Osteoblast (primary cell): ENCODE results near the gene MTARC2. TPM values are rescaled to one million over a fixed set of nuclear protein-coding genes. Genes with fewer than 3 reads are reported as not detected.

Source experiments
- DNase-seq: peaks from one replicate; pipeline ENCODE4 v3.0.0; 2011; ENCODE audit warnings: low spot score, mixed read lengths; ENCODE audit not compliant: insufficient read length; ENCODE audit errors: missing footprints
- H2AFZ ChIP-seq: 2 replicates; pipeline ENCODE4 v1.6.0; 2011; ENCODE audit warnings: mild to moderate bottlenecking, low read length
- H3K27ac ChIP-seq: 2 replicates; pipeline ENCODE4 v1.5.1; 2011; ENCODE audit warnings: mild to moderate bottlenecking, low read depth, low read length, moderate library complexity
- H3K27me3 ChIP-seq: 2 replicates; pipeline ENCODE4 v1.6.0; 2012; ENCODE audit warnings: mild to moderate bottlenecking, control low read depth, inconsistent platforms, low read length, moderate library complexity; ENCODE audit not compliant: insufficient read depth
- H3K36me3 ChIP-seq: 2 replicates; pipeline ENCODE4 v1.5.1; 2011; ENCODE audit warnings: mild to moderate bottlenecking, low read length, control low read depth, moderate library complexity; ENCODE audit not compliant: insufficient read depth
- H3K4me1 ChIP-seq: 2 replicates; pipeline ENCODE4 v1.5.1; 2011; ENCODE audit warnings: mild to moderate bottlenecking, low read length, control low read depth, moderate library complexity; ENCODE audit not compliant: insufficient read depth
- H3K4me2 ChIP-seq: 2 replicates; pipeline ENCODE4 v1.6.0; 2011; ENCODE audit warnings: mild to moderate bottlenecking, low read length; ENCODE audit not compliant: insufficient read depth
- H3K4me3 ChIP-seq: fragments of 200-600 bp; sonication (generic); 3 replicates; pipeline ENCODE4 v1.5.1; 2012; ENCODE audit warnings: mild to moderate bottlenecking, low read length, inconsistent platforms; ENCODE audit not compliant: insufficient read depth
- H3K79me2 ChIP-seq: 2 replicates; pipeline ENCODE4 v1.6.0; 2012; ENCODE audit warnings: mild to moderate bottlenecking, low read length, control low read depth, inconsistent platforms; ENCODE audit not compliant: insufficient read depth
- H3K9me3 ChIP-seq: 2 replicates; pipeline ENCODE4 v1.5.1; 2011; ENCODE audit warnings: low read depth, low read length, control low read depth
- H4K20me1 ChIP-seq: 2 replicates; pipeline ENCODE4 v1.6.0; 2012; ENCODE audit warnings: mild to moderate bottlenecking, low read length, control low read depth; ENCODE audit not compliant: insufficient read depth
- total RNA-seq: library from RNA; depleted of rRNA; stranded (reverse); fragments of >200 nt; gene quantifications from 2 replicates; pipeline ENCODE4 v1.2.3, GENCODE V29; 2012
- TF ChIP-seq, protein P1 (sequence below): IDR thresholded peaks from 2 replicates; pipeline ENCODE4 v1.5.1; 2011; ENCODE audit warnings: mild to moderate bottlenecking, low read depth, low read length, moderate library complexity; ENCODE audit errors: extremely low read depth

The MTARC2 gene
- total RNA-seq, 1 donor = 9.4 TPM

DNA sequence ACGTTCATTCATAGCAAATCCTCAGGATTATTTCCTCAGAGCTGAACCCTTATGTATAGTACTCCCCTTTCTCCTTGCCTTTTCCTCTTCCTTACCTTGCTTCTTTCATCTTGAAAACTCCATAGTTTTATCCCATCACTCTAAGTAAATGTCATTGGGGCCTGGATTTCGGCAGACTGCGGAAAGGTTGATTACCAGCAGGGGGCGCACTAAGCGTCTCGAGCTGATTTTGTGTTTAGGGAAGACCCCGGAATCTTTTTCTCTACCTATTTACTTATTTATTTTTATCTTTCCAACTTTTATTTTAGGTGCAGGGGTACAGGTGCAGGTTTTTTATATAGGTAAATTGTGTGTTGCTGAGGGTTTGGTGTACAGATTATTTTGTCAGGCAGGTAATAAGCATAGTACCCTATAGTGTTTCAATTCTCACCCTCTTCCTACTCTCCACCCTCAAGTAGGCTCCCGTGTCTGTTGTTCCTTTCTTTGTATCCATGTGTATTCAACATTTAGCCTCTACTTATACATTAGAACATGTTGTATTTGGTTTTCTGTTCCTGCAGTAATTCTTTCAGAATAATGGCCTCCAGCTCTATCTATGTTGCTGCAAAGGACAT lies 27.2 kb downstream of the MTARC2 start:
- Histone ChIP-seq H3K4me2 (no peak overlapping the region), H2AFZ (no peak overlapping the region), H4K20me1 (no peaks in the 10 kb centered on the region), H3K4me3 (no peak overlapping the region), H3K27me3 (no peaks in the 10 kb centered on the region), H3K9me3 (no peaks in the 10 kb centered on the region), H3K4me1 (no peaks in the 10 kb centered on the region), H3K27ac (no peak overlapping the region), H3K79me2 (no peaks in the 10 kb centered on the region), H3K36me3 (no peaks in the 10 kb centered on the region)
- TF ChIP-seq, protein P1, sequence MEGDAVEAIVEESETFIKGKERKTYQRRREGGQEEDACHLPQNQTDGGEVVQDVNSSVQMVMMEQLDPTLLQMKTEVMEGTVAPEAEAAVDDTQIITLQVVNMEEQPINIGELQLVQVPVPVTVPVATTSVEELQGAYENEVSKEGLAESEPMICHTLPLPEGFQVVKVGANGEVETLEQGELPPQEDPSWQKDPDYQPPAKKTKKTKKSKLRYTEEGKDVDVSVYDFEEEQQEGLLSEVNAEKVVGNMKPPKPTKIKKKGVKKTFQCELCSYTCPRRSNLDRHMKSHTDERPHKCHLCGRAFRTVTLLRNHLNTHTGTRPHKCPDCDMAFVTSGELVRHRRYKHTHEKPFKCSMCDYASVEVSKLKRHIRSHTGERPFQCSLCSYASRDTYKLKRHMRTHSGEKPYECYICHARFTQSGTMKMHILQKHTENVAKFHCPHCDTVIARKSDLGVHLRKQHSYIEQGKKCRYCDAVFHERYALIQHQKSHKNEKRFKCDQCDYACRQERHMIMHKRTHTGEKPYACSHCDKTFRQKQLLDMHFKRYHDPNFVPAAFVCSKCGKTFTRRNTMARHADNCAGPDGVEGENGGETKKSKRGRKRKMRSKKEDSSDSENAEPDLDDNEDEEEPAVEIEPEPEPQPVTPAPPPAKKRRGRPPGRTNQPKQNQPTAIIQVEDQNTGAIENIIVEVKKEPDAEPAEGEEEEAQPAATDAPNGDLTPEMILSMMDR = peak; percentile 93
- DNase-seq = no peak

DNA sequence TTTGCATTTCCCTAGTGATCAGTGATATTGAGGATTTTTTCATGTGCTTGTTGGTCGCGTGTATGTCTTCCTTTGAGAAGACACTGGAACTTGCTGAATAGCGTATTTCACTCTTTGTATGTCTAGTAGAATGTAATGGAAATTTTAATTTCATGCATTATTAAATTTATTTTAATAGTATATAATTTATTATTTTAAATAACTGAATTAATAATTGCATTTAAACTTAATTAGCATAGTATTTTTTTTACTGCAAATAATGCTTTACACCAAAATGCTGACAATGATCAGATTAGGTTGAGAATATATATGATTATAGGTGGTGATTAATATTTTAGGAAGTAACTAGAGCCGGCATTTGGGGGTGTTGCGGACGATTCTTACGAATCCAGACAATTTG lies 28.1 kb downstream of the MTARC2 start:
- no peaks in the 10 kb centered on the region for H3K9me3 ChIP-seq

DNA sequence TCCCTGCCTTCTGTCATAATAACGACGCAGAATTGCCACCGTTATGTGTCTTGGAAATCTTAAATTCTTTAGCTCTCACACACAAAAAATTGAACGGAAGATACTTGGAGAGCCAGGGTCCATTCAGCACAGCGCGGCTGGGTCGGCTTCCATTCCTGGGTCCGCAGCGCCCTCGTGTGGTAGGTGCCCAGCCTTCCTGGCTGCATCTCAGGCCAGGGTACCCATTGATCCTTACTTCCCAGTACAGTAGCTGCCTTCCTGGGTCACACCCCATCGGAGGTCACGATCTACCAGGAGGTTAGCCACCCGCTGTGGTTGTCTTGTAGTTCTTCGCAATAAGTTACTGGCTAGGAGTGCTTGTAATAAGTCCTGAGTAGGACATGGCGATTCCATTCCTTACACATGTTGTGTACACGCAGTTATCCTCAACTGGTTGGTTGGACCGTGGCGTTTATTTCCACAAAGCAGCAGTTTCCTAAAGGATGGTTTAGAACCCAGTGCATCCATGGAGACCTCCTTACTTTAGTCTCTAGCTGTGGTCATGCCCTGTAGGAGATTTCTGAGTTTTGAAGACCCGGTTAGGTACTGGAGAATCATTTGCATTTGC lies 28.7 kb downstream of the MTARC2 start:
- Histone ChIP-seq H3K27me3 (no peaks in the 10 kb centered on the region), H3K9me3 (no peaks in the 10 kb centered on the region), H3K36me3 (no peaks in the 10 kb centered on the region), H3K4me1 (no peaks in the 10 kb centered on the region), H4K20me1 (no peaks in the 10 kb centered on the region), H3K27ac (no peak overlapping the region), H3K4me2 (no peak overlapping the region), H3K4me3 (no peak overlapping the region), H2AFZ (no peak overlapping the region), H3K79me2 (no peaks in the 10 kb centered on the region)
- peak; percentile 88 for DNase-seq
- TF ChIP-seq, protein P1 = peak; percentile 96

More for the DNA sequence above, 28.1 kb downstream of the MTARC2 start:
- Histone ChIP-seq H3K4me1 (no peaks in the 10 kb centered on the region), H3K27ac (no peak overlapping the region), H3K4me2 (no peak overlapping the region), H3K27me3 (no peaks in the 10 kb centered on the region), H2AFZ (no peak overlapping the region), H3K4me3 (no peak overlapping the region), H3K36me3 (no peaks in the 10 kb centered on the region), H3K79me2 (no peaks in the 10 kb centered on the region), H4K20me1 (no peaks in the 10 kb centered on the region)
- DNase-seq = no peak
- TF ChIP-seq, protein P1 = no peak

DNA sequence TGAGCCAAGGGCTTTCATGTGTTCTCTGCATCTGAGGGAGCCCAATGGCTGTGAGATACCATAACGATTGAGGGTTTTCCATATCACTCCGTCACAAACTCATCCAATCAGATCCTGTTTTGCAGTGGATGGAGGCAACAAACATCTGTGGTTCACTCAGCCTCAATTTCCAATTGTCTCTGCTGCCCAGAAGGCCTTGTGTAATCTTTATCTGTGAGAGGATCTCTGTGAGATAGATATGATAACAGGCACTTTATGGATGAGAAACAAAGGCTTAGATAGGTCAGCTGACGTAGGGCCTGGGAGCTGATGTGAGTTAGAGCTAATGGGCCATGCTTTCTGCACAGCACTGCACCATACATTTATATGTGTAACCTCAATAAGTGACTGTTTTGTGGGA lies 35.3 kb downstream of the MTARC2 start:
- TF ChIP-seq, protein P1 = no peak
- Histone ChIP-seq H3K4me2 (no peak overlapping the region), H3K79me2 (no peaks in the 10 kb centered on the region), H4K20me1 (no peaks in the 10 kb centered on the region), H3K4me1 (peaks cover 8% of the 10 kb centered on the region), H3K27ac (no peak overlapping the region), H3K9me3 (no peaks in the 10 kb centered on the region), H3K27me3 (no peaks in the 10 kb centered on the region), H3K36me3 (no peaks in the 10 kb centered on the region), H3K4me3 (no peak overlapping the region), H2AFZ (no peak overlapping the region)
- DNase-seq = no peak
